Cerebellar nuclear complex (tissue), 1 donor: ENCODE measurements around the gene DNAJA1.
"Not testable (repeated sequence)": the region's sequence is repeated elsewhere in the genome, so short reads cannot be mapped to it uniquely, and the experiment has no call there.

Experiments
- DNase-seq, 2 experiments: peaks; one replicate each; lab custom pipeline; 2025; lab: John Stamatoyannopoulos, UW

The DNAJA1 gene

GRCh38 chr9:33082128-33082527 lies 57.1 kb downstream of the DNAJA1 start:
- DNase-seq = no peak

- DNase-seq = peak; percentile 7 to 66
These were observed 57.7 kb downstream of the DNAJA1 start for GRCh38 chr9:33082538-33083326.

GRCh38 chr9:33085672-33086071 lies 60.6 kb downstream of the DNAJA1 start:
- not testable (repeated sequence) for DNase-seq
